Superior temporal gyrus (tissue), 1 donor: ENCODE data around the gene SLC7A1.

Experiments used
- DNase-seq: peaks from one replicate; pipeline ENCODE4 v3.0.0-alpha.2; 2016; ENCODE audit errors: extremely low spot score

The SLC7A1 gene

DNA sequence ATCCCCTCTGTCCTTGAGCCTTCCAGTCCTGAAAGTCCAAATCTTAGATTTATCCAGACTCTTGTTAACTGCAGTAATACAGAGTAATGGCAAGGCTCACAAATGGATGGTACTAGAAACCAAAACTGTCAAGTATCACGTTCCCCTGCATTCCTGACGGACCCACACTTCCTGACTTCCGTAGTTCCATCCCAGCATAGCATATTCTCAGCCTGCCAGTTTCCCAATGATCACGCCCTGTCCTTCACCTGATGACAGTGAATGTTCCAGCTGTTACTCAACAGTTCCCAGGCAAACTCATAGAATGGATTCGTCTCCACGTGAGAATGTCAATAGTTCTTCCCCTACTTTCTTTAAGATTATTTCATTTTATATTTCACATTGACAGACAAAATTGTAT is 33.6 kb downstream of the SLC7A1 start:
- DNase-seq, result no peak

DNA sequence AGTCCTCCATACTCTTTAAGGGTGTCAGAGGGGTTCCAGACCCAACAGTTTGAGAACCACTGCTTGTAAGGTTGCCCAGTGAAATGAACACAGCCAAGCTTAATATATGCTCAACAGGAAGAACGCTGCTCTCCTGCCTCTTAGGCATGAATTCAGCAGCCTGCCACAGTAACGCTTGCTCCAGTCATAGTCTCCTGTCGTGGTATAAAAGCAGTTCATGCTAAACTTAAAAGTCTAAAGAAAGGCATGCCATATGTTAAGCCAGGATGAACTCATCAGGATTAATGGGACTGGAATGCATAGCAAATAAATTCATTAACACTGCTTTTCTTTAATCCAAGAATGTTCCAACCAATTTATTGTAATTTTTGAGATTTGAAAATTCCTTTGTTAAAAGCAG is 38.7 kb downstream of the SLC7A1 start:
- no peak for DNase-seq

DNA sequence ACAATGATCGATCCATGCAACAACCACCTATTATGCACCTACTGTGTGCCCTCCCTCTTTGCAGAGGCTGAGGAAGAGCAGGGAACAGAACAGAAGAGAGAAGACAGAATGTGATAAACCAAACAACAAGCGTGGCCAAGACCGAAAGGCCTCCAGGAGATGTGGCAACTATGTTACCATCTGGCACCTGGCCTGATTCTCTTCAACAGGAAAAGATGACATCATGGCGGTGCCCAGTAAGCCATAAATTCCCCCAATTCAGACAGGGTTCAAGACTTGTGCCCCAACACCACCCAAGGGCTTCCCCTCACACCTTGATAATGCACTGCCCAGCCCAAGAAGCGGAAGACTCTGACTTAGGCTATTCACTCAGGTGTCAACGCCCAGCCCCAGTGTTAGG is 44.3 kb downstream of the SLC7A1 start:
- DNase-seq, result no peak

DNA sequence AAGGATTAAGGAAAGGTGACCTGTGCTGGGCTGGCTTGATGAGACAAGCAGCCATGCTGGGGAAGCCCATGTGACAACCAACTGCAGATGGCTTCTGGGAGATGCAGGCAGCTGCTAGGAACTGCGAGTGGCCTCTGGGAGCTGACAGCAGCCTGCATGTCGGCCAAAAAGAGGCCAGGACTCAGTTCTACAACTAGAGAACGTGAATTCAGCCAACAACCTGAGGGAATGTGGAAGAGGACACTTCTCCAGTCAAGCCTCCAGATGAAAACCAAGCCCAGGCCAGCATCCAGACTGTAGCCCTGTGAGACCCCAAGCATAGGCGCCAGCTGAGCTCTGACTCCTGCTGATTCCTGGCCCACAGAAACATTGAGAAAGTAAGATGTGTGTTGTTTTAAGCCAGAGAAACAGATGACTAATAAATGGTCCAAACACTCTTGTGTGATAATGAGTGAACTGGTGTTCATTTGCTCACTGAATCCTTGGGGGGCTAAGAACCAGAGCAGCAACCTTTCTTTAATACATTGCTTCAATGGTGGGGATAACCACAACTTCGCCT is 45.0 kb downstream of the SLC7A1 start:
- DNase-seq, result no peak

DNA sequence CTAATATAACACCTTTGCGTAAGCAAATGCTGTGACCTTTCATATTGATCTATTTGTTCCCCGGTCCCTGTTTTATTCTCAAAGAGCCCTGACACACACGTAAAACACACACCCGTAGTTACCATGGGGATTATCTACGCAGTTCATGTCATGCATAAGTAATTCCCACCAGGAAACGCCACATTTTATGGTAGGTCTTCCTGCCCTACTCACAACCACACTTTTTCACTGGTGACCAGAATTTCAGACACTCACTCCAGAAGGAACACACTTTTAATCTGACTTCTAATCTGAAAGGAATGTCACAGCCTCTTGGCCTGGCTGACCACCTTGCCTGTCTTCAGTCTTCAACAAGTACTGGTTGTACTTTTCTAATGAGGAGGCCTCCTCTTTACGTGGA is 46.8 kb downstream of the SLC7A1 start:
- no peak for DNase-seq

DNA sequence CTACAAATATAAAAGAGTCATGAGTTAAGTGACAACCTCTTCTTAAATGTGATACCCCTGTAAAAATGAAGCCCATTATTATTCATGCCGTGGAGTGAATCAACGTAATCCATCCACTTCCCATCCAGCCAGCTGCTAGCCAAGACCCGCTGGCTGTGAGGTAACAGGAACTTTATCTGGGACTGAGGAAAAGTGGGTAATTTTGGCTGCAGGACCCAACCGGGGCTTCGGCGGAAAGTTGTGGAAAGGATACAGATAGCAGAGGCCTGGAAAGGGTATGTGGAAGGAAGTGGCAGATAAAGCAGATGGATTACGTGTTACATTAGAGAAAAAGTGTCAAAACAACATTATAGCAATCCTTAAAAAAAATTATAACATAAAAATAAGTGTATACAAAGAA is 48.3 kb downstream of the SLC7A1 start:
- no peak for DNase-seq

DNA sequence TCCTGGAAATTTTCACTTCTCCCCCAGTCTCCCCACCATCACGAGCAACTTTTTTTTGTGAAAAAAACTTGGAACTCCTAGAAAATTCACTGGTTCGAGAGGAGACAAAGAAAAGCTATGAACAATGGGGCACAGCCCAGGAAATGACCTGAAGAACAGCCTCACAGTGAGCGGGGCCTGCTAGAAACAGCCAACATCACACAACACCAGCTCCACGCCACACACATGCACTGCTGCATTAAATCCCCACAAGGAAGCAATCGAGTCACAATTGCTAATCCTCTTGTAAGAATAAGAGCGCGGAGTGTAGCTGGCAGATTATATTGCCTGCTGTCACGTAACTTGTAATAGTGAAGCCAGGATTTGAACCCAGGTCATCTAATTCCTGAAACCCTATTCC is 48.8 kb downstream of the SLC7A1 start:
- DNase-seq, result no peak

DNA sequence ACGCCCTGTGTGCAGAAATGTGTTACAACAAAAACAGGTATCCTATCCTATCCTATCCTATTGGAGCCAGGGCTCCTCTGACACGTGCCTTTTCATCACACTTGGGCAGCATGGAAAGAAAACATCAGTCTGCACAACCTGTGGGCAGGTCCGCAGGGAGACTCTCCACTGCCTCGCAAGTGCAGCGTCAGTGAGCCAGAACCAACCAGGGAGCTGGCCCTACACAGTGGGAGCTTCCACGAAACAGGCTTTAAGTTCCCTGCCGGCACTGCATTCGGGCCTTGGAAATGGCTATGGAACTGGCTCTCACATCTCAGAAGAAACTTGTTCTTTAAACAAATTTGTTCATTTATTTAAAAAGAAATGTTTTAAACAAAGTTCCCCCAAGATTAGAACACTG is 49.5 kb downstream of the SLC7A1 start:
- no peak for DNase-seq

DNA sequence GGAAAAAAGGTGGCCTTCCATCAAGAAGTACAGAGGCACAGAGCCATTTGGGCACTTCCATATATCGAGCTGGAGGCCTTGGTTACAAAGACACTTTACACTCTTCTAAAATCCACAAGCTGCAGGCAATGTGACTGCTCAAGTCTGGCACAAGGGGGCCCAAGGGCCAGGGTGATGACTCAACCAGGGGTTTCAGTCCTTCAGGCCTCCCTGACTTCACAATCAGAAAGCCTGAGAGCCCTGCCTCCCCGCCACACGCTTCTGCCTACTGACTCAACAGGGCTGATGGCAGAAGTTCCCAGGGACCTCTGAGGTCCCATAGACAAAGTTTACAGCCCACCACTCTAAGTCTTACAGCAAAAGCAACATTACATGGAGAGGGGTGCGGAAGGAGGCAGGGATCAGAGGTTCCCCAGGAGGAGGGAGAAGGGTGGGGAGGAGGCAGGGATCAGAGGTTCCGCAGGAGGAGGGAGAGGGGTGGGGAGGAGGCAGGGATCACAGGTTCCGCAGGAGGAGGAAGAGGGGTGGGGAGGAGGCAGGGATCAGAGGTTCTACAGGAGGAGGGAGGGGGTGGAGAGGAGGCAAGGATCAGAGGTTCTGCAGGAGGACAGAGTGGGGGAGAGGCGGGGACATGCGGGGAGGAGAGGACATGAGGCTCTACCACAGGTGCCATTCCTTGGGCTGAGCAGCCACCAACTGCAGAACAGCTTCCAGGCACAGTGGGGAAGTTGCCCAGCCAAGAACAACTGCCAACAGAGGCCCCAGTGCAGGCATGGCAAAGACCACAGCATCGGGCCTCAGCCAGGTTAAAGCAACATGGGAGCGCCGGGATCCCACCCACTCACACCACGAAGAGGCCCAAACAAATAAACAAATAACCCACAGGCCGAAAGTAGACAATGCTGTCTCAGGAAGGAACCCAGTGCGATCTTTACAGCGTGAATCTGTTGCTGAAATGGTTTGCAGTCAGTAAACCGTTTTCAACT is 52.0 kb downstream of the SLC7A1 start:
- DNase-seq, result no peak

DNA sequence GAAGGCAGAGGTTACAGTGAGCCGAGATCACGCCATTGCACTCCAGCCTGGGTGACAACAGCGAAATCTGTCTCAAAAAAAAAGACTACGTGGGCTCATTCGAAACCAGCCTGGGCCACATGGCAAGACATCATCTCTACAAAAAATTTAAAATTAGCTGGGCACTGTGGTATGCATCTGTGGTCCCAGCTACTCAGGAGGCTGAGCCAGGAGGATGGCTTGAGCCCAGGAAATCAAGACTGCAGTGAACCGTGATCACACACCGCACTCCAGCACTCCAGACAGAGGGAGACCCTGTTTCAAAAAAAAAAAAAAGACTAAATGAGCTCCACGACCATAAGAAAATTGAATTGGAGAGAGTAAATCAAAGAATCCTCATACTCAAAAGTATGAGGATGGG is 53.1 kb downstream of the SLC7A1 start:
- no peak for DNase-seq

DNA sequence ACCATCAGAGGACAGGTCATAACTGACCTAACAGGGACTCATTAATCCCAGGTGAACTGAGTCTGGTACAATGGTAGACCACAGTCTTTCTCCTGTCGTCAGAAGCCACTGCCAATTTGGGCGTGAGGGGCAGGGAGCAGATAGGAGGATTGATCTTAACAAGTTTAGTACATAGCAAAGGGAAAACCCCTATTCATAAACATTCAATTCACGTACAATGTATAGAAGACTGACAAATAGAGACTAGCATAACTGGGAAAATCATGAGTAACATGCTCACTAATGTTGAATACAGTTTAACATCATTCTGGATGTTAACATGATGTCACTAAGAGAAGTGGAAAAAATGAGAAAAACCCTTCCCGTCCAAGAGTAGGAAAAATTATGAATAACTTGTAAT is 54.1 kb downstream of the SLC7A1 start:
- DNase-seq, result no peak

DNA sequence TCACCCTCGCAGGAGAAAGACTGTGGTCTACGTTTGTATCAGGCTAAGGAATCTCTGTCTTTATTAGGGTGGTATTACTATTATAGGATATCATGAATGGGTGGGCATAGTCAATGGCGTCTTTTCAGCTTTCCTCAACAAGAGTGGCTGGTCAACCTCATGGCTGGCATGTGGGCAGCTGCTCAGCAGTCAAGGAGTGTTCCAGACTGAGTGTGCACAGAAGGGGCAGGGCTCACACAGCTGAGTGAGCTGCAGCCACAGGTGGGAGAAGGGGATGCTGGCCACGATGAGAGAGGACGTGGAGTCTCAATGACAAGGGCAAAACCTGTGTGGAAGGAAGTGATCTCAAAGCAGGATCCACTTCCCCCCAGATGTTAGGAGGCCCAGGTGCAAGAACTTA is 54.7 kb downstream of the SLC7A1 start:
- no peak for DNase-seq

DNA sequence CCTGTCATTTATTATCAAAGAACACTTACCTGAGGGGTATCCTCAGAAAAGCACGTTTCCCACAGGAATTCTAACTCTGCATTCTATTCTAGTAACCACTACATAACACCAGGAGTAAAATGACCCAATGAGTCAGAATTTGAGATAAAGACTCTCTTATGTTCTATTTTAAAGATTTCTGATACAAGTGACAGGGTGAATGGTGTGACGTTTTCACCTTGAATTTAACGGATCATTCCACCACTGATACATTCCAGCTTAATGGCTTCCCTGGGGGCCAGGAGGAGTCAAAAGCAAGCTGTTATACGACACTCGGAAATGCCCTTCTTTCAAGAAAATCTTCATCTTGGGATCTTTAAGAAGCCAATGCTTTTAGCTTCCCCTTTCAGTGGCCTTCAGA is 55.2 kb downstream of the SLC7A1 start:
- DNase-seq, result no peak

DNA sequence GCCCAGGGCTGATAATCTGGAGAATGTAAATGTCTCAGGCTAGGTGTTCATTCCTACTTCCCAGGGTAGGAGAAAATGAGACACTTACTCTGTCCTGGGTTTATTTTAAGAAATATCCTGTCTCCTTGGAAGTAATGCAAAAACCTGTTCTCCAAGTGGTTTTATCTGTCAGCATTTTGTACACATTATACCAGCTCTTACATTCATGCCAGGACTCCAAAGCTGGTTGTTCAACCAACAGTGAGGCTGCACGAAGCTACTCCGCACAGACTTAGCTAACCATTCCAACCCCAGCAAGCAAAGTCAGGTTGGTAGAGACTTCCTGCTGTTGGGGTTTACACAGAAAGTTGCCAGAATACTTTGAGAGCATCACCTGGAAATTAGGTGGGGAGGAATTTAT is 55.6 kb downstream of the SLC7A1 start:
- DNase-seq, result no peak

DNA sequence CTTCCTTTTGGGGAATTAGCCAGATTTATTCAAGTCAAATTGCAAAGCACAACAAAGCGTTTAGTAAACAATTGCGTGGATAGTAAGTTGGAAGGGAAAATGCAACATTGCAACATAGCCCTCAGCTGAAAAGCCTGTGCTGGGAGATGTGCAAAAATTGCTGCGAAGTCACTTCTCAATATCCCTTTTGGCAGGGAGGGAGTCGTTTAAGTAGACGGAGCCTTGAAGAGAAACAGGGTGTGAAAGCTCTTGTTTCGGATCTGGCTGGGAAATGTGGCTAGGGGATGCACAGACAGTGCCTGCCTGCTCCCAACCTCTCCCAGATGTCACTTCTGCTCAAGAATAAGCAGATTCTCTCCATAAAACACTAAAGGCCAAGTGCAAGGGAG is 56.8 kb downstream of the SLC7A1 start:
- no peak for DNase-seq

DNA sequence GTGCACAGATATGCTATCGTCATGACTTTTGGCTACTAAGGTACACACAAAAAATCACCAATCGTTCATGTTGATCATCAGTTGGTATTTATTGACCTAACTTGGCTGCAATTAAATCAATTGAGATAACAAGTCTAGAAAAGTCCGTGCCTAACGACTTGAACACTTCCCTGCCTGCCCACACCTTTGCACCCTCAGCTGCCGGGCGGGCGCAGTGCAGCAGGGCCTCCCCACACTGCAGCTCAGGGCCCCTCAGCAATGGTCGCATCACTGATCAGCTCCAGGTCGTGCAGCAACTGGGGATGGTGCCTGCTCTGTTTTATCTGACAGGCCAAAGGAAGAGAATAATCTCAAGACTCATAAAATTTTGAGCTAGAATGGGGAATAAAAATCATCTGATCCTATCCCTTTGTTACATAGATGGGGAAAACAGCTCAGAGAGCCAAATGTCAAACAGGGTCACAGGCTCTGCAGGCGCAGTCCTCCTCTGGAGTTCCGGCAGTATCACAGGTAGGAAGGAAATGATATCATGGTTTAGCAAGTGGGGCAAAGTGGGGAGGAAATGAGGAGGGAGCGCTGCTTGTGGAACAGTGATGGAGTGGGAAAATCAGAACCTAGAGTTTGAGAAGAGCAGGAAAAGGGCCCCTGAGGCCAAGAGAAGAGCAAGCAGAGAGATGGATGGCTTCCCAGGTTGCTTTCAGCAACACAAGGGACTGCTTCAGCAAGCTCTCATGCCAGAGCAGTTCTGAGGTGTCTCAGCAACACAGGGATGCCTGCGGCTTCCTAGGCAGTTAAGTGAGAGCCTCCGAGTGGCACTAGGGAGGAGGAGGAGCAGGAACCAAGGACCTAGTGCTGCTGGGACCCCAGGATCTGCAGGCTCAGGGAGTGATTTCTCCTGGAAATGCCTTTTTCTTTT is 57.5 kb downstream of the SLC7A1 start:
- no peak for DNase-seq

DNA sequence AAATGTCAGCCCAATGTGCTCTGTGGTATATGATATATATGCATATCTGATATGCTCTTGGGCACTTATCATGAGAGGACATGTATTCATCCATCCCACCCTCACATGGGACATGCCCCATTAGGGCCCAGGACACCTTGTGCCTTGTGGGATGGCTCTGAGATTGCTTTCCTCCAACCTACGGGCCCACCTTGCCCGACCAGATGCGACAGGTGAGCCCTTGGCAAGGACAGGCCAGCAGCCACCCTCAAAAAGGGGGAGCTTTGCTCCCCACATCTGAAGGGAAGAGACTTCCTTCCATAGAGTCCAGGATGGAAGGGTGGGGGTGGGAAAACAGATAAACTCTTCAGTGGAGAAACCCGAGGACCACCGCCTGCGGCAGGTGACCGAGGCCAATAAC is 58.6 kb downstream of the SLC7A1 start:
- no peak for DNase-seq

DNA sequence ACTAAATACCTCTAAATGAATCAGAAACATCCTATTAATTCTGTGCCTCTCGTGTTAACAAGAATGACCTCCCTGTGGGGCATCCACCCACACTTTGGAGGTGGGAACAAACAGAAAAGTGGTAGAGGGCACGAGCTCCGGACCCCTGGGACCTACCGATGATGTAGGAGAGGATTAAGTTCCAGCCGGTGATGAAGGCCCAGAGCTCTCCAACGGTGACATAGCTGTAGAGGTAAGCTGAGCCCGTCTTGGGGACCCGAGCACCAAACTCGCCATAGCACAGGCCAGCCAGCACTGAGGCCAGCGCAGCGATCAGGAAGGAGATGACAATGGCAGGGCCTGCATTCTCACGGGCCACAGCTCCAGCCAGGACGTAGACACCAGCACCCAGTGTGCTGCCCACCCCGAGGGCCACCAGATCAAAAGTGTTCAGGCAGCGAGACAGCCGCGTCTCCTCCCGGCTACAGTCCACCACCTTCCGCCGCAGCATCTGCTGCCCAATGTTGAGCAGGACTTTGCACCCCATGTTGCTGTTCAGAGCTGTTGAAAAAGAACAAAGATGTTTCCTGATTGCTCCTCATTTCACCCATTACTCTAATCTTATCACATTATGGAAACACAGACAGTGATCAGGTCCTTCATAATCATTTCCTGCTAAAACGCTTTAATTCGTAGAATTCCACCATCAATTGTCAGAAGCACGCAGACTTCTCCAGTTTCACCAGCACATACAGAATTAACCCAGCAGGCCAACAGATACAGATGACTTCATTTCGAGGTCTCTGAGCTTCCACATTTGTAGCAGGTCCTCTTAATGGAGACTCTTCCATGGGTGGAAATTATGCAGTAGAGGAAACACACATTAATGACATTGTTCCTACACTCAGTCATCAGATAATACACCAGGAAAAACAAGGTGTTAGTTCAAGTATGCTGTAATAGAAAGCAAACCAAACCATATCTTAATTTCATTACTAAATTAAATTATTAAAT is 59.5 kb downstream of the SLC7A1 start:
- no peak for DNase-seq

DNA sequence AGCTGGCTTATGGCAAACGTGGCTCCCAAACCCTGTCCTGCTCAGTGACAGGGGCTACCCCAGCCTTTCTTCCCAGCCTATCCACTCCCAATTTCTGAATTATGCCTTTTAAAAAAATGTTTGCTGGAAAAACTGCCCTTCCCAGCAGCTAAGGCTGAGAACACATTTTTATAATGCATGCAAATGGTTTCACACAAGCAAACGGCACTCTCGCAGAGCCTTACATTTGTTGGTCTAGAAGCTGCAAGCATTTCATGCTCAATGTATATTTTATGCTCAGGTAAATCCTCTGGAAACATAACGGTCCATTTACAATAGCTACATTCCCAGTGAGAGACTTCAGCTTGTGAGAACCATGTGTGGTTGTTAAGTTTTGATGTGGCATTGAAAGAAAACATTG is 61.4 kb downstream of the SLC7A1 start:
- DNase-seq, result no peak

DNA sequence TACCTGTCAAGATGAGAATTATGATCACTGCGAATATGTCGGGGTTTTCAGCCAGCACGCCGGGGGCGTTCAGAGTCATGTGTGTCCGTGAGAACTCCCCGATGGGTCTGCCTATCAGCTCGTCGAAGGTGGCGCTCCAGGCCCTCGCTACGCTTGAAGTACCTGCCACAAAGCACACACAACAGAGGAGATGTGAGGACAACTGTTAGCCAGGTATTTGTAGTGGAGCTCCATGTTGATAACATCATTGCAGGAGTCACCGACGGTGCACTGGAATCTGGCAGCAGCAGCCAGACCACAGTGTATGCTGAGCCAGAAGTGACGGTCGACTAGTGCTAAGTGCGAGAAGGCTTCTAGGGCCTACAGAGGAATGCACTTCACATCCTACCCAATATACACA is 62.7 kb downstream of the SLC7A1 start:
- DNase-seq, result no peak

DNA sequence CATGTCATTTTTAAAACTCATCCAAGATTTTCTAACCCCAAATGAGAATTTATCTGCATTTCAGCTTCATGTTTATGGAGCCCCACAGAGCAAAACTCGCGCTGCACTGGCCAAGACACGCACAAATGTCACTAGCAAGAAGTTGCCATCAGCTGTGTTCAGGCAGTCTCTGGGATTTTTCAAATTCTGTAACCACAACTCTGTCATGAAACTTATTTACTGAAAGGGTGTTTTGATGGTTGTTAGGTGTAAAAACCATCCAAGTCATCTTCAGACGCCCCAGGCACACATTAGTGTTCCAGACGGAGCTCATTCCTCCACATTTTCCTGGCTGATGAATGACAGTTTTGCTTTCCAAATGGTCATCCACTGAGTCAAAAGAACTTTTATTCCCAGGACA is 63.4 kb downstream of the SLC7A1 start:
- no peak for DNase-seq
